Upper lobe of left lung (tissue), 6 donors: ENCODE results near the gene INTS13. TPM values are rescaled to one million over a fixed set of nuclear protein-coding genes. Genes with fewer than 3 reads are reported as not detected.

ENCODE experiments used
- ATAC-seq, 2 donors: fragments of 200-7000 bp; cut with Tn5 transposase; one replicate each; pipeline ENCODE4 v1.9.1; 2022; ENCODE audit warnings: mild to moderate bottlenecking in 2 of 2, moderate library complexity in 2 of 2; ENCODE audit not compliant: low FRiP score in 2 of 2
- DNase-seq, 2 donors: peaks; one replicate each; pipeline ENCODE4 v3.0.0-alpha.2; 2019 to 2020
- H3K27ac ChIP-seq, 4 donors: fragments of 200-600 bp; sonication (generic); one replicate each; pipeline ENCODE4 v1.5.1; 2016 to 2019
- H3K27me3 ChIP-seq, 4 donors: fragments of 200-600 bp; sonication (generic); one replicate each; pipeline ENCODE4 v1.5.1; 2017 to 2019
- H3K36me3 ChIP-seq, 4 donors: fragments of 200-600 bp; sonication (generic); one replicate each; pipeline ENCODE4 v1.5.1; 2016 to 2019
- H3K4me1 ChIP-seq, 4 donors: fragments of 200-600 bp; sonication (generic); one replicate each; pipeline ENCODE4 v1.5.1; 2018 to 2019
- H3K4me3 ChIP-seq, 4 donors: fragments of 200-600 bp; sonication (generic); one replicate each; pipeline ENCODE4 v1.5.1; 2017 to 2019; ENCODE audit warnings: mild to moderate bottlenecking in 2 of 4, moderate library complexity in 1 of 4
- H3K9me3 ChIP-seq, 4 donors: fragments of 200-600 bp; sonication (generic); one replicate each; pipeline ENCODE4 v1.5.1; 2018 to 2019
- CTCF ChIP-seq, 6 experiments: fragments of 450-650 bp in 4 of 6; fragments of 200-600 bp in 2 of 6; sonication (generic) in 2 of 6; IDR thresholded peaks; one replicate each; pipeline ENCODE4 v1.5.1; 2016 to 2019; ENCODE audit warnings: antibody characterized with exemption in 6 of 6
- EP300 ChIP-seq, 4 donors: sonication (generic); formaldehyde crosslinking; IDR thresholded peaks; one replicate each; pipeline ENCODE4 v1.5.1; 2017; ENCODE audit warnings: antibody characterized with exemption in 4 of 4, control low read depth in 2 of 4
- POLR2A ChIP-seq, 4 donors: fragments of 450-650 bp; IDR thresholded peaks; one replicate each; pipeline ENCODE4 v1.5.1; 2016 to 2017; ENCODE audit warnings: antibody characterized with exemption in 4 of 4, mild to moderate bottlenecking in 2 of 4
- POLR2AphosphoS5 ChIP-seq, 2 donors: sonication (generic); formaldehyde crosslinking; IDR thresholded peaks; one replicate each; pipeline ENCODE4 v1.5.1; 2017; ENCODE audit warnings: antibody characterized with exemption in 2 of 2
- WGBS, 2 donors: methylation state at CpG; one replicate each; pipeline ENCODE4 v1.1.5; 2017 to 2018; 5-methylcytosine and 5-hydroxymethylcytosine counted together
- total RNA-seq, 6 donors: library from RNA; depleted of rRNA in 4 of 6; stranded (reverse); fragments of >200 nt in 4 of 6; gene quantifications; one replicate each; pipeline versions ENCODE4 v1.1.0 to v1.2.1, GENCODE V29; 2016 to 2021
- donor health status: DM: no; HTN: no; CAD: no; lungs with moderate emphysema.
- donor health status: DM: no; HTN: yes; CAD: no; lungs with severe emphysema.

INTS13 gene, protein sequence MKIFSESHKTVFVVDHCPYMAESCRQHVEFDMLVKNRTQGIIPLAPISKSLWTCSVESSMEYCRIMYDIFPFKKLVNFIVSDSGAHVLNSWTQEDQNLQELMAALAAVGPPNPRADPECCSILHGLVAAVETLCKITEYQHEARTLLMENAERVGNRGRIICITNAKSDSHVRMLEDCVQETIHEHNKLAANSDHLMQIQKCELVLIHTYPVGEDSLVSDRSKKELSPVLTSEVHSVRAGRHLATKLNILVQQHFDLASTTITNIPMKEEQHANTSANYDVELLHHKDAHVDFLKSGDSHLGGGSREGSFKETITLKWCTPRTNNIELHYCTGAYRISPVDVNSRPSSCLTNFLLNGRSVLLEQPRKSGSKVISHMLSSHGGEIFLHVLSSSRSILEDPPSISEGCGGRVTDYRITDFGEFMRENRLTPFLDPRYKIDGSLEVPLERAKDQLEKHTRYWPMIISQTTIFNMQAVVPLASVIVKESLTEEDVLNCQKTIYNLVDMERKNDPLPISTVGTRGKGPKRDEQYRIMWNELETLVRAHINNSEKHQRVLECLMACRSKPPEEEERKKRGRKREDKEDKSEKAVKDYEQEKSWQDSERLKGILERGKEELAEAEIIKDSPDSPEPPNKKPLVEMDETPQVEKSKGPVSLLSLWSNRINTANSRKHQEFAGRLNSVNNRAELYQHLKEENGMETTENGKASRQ
- 10 to 100 TPM in 4 of 6 donors, 1 to 10 TPM in 2; 7.2 to 16.8 (median 11.5) TPM for total RNA-seq

DNA sequence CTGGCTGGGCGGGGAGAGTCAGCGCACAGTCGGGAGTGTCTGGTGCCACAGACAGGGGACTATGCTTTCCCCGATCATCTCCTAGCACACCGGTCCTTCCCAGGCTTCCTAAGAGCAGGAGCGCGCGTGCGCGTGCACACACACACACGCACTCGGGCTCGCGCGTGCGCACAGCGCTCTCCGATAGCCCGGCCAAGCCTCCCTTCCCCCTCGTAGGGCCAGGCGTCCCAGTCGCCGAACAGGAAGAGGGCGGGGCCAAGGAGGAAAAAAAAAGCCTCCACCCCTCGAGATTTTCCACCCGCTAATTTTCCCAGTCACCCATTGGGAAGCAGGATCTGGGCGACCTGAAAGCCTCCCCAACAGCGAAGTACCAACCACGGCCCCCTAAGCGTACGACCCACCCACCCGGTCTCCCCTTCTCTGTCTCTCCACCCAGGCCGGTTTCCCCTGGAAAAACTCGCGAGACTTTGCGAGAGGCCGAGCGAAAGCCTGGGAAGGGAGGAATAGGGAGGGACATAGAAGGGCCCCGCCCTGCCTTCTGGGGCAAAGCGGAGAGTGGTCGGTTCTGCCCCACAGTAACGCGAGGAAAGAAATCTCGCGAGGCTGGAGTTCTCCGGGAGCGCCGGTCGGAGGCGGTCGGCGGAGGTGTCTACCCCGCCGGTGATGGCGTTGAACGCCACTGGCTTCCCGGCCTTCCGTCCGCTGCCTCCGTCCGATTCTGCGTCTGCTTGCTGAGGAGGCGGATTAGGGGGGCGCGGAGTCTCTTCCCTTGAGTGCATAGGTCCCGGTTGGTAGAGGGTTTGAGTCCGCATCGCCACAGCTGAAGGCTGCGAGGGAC is at the start of gene INTS13, which contains the start of gene FGFR1OP2:
INTS13 (minus strand) TSS at position 119 of the 838 bp plus-strand sequence. CDS start 1,178 bp downstream, outside the sequence.
FGFR1OP2 (plus strand) TSS at position 608 of the 838 bp plus-strand sequence. CDS start 15,689 bp downstream, outside the sequence.
- ATAC-seq (peak; percentile 98 to 100), DNase-seq (peak; percentile 99)
- peak within 1 kb of the TSS; percentile 90 to 98 (median 96) for H3K27ac ChIP-seq
- H3K4me3 ChIP-seq = peak within 1 kb of the TSS; percentile 74 to 93 (median 90)
- TF ChIP-seq POLR2AphosphoS5 (IDR thresholded peaks at IDR 0.05) = peak; percentile 94 to 97
- peak in 1 of 6 experiments; percentile 5 for TF ChIP-seq CTCF (IDR thresholded peaks at IDR 0.05)
- peak in 1 of 4 donors; percentile 22 for TF ChIP-seq EP300 (IDR thresholded peaks at IDR 0.05)
- TF ChIP-seq POLR2A (IDR thresholded peaks at IDR 0.05) = peak in 3 of 4 donors; percentile 91 to 98 (median 97)
- 0 to 1% methylated on average over 32 to 50 of the region's 69 CpGs for whole genome bisulfite sequencing, 2 donors
- H3K4me1 ChIP-seq = peaks cover 41 to 61% (median 45%) of the 10 kb centered on the region in 4 donors
- no peaks in the 10 kb centered on the region for H3K27me3 ChIP-seq
- no peaks in the 10 kb centered on the region for H3K9me3 ChIP-seq
- no peaks in the 10 kb centered on the region for H3K36me3 ChIP-seq

- Histone ChIP-seq H3K4me3 (no peak overlapping the region), H3K27ac (no peak overlapping the region), H3K36me3 (peaks cover 0 to 35% (median 4%) of the 10 kb centered on the region in 4 donors), H3K9me3 (no peaks in the 10 kb centered on the region), H3K4me1 (peaks cover 8 to 11% (median 9%) of the 10 kb centered on the region in 4 donors), H3K27me3 (no peaks in the 10 kb centered on the region)
- TF ChIP-seq POLR2AphosphoS5 (IDR thresholded peaks at IDR 0.05) = no peak
- no peak for TF ChIP-seq POLR2A (IDR thresholded peaks at IDR 0.05)
- no peak for TF ChIP-seq EP300 (IDR thresholded peaks at IDR 0.05)
- no peak for TF ChIP-seq CTCF (IDR thresholded peaks at IDR 0.05)
- no peak for ATAC-seq
- no peak for DNase-seq
- 94 to 97% methylated on average over 2 of the region's 2 CpGs for WGBS, 2 donors
Measured at GRCh38 chr12:26982866-26983265, 45.1 kb upstream of the INTS13 start.

- no peaks in the 10 kb centered on the region for H3K4me1 ChIP-seq
- TF ChIP-seq CTCF (IDR thresholded peaks at IDR 0.05) (no peak), POLR2AphosphoS5 (IDR thresholded peaks at IDR 0.05) (no peak), POLR2A (IDR thresholded peaks at IDR 0.05) (no peak), EP300 (IDR thresholded peaks at IDR 0.05) (no peak)
- ATAC-seq (no peak), DNase-seq (no peak)
- no peaks in the 10 kb centered on the region for H3K27me3 ChIP-seq
- no peak overlapping the region for H3K4me3 ChIP-seq
- H3K36me3 ChIP-seq = peaks cover 0 to 56% (median 7%) of the 10 kb centered on the region in 4 donors
- H3K9me3 ChIP-seq = no peaks in the 10 kb centered on the region
- 92 to 98% methylated on average over 11 of the region's 11 CpGs for WGBS, 2 donors
- H3K27ac ChIP-seq = no peak overlapping the region
Measured at GRCh38 chr12:26979733-26980132, 42.0 kb upstream of the INTS13 start.

DNA sequence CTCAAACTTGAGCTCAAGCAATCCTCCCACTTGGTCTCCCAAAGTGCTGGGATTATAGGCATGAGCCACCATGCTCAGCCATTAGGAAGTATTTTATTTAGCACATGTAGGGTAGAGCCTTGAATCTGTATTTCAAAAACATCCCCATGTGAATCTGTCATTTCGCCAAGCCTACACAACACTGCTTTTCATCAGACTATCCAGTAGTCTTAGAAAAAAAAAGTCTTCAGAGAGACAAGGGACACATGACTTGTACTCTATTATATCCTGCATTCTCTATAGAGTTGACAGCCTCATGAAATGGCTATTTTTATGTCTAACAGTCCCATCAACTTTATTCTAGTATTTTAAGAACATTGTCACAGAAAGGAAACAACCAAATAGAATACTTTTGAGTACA is 41.0 kb upstream of the INTS13 start:
- no peaks in the 10 kb centered on the region for H3K27me3 ChIP-seq
- WGBS, 2 donors = 91 to 100% methylated on average over 1 of the region's 1 CpG
- H3K4me1 ChIP-seq = no peaks in the 10 kb centered on the region
- H3K9me3 ChIP-seq = no peaks in the 10 kb centered on the region
- H3K4me3 ChIP-seq = no peak overlapping the region
- DNase-seq (no peak), ATAC-seq (no peak)
- H3K36me3 ChIP-seq = peaks cover 0 to 59% (median 8%) of the 10 kb centered on the region in 4 donors
- H3K27ac ChIP-seq = no peak overlapping the region
- TF ChIP-seq CTCF (IDR thresholded peaks at IDR 0.05) (no peak), POLR2AphosphoS5 (IDR thresholded peaks at IDR 0.05) (no peak), EP300 (IDR thresholded peaks at IDR 0.05) (no peak), POLR2A (IDR thresholded peaks at IDR 0.05) (no peak)
